Measurements from ENCODE around the gene THSD7B.

- TF ChIP-seq POLR2A (IDR thresholded peaks at IDR 0.05): no peak
- TF ChIP-seq CTCF (IDR thresholded peaks at IDR 0.05): no peak
- TF ChIP-seq POLR2AphosphoS5 (IDR thresholded peaks at IDR 0.05): no peak
- TF ChIP-seq EP300 (IDR thresholded peaks at IDR 0.05): no peak
These were observed 257.9 kb downstream of the THSD7B start for GRCh38 chr2:137023205-137023604.
